NCI-H524 (cell line): Measurements from ENCODE around the gene ITPA.
"Not testable (repeated sequence)": the region's sequence is repeated elsewhere in the genome, so short reads cannot be mapped to it uniquely, and the experiment has no call there.

Experiments
- DNase-seq, 2 experiments: peaks; one replicate each; lab custom pipeline; 2025; lab: John Stamatoyannopoulos, UW

ITPA gene

DNA sequence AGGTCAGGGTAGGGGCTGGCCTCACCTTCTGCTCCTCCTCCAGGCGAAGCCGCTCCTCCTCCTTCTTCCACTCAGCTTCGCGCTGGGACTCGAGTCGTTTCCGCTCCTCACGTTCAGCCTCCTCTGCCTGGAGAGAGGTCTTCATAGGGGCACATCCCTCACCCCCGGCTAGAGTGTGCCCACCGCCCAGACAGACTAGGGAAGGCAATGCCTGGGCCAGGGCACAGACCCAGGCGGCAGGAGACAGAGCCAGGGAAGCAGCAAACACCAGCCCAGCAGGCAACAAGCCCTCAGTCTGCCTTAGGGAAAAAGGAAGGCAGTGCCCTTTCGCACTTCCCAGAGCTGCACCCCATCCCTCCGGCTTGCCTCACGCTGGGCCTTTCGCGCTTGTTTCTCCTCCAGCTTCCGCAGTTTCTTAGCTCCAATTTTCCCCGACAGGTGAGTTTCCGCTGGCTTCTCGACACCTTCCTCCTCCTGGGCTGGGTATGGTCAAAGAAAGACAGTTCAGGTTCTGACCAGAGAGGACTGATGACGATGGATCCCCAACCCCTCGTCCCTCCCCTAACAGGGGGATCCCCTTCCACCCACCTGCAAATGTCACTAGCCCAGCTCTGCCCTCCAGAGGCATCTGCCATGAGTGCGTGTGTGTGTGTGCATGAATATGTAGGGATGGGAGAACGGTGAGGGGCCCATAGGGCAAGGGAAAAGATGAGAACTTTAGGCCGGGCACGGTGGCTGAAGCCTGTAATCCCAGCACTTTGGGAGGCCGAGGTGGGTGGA is 9.1 kb upstream of the ITPA start:
- no peak for DNase-seq

DNA sequence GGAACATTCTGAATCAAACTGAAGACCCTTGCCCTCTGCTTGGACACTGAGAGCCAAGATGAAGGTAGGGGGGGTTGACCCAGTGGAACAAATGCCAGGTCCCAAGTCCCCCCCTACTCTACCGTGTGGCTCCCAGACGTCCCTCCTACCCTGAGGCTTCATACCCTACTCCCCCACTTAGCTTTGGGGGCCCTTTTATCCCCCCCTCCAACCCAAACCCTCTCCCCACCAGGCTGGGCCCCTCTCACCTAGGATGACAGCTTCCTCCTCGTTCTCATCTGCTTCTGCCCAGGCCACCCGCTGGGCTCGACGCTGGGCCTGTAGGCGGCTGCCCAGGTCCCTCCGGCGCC is 6.4 kb upstream of the ITPA start:
- no peak for DNase-seq

DNA sequence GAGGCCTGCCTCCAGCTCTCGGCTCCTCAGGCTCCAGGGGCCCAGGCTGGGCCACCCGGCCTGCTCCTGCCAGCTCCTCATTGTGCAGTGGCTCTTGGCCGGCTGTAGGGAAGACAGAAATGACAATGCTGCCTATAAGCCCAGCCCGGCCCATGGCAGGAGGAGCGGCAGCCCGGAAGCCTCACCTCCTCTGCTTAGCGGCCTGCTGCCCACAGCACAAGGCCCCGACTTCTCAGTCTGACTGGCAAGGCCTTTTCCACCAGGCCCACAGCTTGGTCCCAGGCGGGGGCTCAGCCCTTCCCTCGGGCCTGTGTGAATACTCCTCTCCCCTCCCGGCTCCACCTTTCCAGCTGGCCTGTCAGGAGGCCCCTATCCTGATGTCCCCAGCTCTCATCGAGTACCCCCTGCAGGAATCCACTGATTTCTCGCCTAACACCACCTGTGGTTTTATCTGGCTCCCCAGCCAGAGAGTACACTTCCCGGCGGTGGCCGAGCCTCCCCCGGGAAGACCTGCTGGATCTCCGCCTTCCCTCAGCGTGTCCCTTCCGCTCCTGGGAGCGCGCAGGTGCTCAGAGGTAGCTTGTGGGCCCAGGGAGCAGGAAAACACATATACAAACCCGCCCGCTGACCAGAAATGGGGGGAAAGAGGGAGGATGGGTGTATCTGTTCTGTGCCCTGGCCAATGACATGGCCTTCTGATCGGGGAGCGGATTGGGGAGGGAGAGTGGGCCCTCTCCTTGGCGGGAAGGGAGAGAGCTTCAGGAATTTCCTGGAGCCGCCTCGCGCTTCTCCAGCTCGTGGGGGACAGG is 5.8 kb upstream of the ITPA start:
- DNase-seq = peak in 1 of 2 experiments; percentile 50

DNA sequence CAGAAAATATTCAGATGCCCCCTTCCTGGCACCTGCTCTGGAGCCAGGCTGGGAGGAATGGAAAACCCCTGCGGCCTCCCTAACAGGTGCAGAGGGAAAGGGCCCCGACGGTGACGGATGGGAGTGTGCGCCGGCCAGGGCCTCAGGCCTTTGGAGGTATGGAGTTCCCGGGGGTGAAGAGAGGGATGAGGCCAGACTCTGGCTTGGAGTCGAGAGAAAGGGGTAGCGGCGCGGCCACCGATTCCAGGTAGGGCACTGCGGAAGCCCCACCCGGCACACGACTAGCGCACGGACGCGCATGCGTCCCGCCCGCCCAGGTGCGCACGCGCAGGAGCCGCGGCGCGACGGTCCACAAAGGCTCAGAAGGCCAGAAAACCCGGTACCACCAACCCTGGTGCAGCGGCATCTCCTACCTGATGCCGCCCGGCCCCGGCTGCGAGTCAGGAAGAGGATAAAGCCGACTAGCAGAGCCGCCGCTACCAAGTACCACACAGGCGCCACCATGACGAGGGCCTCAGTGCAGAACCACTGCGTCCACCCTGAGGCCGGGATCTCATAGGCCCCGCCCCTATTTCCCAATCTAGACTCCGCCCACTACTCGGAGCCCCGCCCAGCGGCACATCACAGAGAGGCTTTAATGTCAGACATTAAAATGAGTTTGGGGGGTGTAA is 5.0 kb upstream of the ITPA start, which contains the start of gene DDRGK1:
DDRGK1 (minus strand) TSS at position 559 of the 671 bp plus-strand sequence; CDS start at position 504, 55 bp downstream.
- peak; percentile 78 to 87 for DNase-seq

DNA sequence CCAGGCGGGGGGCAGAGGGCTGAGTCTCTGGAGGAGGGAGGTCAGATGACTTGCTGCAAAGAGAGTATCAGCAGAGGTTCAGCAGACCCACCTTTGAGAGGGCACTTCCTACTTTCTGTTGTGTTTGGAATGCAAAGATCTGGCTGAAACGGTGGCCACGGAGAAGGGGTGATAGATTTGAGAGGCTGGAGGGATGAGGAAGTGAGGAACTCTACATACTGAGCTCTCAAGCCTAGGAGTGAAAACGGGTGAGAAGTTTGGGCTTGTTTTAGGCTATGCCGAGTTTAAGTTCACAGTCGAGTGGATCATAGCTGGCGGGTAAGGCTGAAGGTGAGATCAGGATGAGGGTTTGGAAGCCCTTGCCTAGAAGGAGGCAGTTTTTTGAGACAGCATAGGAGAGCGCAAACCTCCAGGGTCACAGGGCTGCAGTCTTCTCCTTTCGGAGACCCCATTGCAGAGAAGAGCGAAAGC is 477 bp upstream of the ITPA start:
- DNase-seq = no peak

DNA sequence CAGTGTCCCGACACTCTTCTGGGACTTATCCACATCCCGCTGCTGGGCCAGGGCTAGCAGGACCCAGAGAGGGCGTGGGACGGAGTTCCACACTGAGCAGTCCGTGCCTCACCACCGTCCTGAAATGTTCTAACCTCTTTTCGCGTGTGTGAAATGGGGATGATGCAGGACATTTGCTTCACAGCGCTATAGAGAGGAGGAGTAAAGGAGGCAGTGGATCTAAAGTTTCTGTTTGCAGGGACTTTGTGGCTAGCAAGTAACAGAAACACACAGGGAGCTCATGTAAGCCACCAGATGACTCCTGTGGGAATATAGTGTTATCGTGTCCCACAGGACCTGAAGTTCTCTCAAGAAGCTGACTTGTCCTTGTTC is 634 bp downstream of the ITPA start:
- DNase-seq = no peak

DNA sequence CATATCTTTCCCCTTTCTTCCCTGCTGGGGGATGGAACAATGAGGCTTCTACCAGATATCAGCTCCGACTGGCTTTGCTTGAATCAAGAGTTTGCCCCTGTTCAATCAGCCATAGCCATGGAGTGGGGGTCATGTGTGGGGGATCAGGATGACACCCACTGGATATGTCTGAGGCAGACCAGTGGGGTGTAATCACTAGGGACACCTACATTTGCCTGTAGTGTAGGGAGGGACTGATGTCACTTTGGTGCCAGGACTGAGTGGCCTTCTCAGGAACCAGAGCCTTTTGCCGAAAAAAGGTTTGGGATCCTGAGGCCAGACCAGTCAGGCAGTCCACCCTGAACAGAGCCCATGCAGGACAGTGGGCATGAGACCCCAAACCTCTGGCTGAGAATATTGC is 1.0 kb downstream of the ITPA start:
- DNase-seq = no peak

DNA sequence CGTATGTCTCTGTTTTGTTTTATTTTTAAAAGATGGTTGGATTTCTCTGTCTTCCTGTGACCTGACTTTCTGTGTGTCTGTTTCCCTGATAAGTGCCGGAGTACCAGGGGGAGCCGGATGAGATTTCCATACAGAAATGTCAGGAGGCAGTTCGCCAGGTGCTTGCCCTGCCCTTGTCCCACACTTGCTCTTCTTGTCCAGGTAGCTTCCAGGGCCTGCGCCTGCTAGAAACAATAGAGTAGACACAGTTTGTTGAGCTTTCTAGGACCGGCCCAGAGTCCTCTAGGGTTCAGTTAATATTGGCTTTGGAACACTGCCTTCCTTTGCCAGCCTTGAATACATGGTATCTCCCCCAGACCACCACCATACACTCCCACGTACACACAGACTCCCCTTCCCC is 3.9 kb downstream of the ITPA start:
- no peak for DNase-seq

DNA sequence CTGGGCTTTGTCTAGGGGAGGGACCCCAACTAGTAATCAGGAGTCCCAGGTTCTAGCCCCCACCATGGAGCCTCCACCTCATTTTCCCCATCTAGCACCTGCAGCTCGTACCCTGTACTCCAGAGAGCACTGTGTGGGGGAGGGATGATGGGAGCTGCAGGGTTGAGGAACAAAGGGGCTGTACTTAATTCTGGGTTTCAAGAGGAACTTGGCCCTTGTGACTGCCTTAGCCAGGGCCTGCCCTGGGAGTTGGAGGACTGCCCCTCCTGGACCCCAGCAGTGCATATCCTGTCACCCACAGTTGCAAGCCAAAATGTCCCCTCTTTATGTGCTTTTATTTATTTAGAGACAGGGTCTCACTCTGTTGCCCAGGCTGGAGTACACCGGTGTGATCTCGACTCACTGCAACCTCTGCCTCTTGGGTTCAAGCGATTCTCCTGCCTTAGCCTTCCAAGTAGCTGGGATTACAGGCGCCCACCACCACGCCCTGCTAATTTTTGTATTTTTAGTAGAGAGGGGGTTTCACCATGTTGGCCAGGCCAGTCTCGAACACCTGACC is 6.1 kb downstream of the ITPA start:
- not testable (repeated sequence) for DNase-seq

DNA sequence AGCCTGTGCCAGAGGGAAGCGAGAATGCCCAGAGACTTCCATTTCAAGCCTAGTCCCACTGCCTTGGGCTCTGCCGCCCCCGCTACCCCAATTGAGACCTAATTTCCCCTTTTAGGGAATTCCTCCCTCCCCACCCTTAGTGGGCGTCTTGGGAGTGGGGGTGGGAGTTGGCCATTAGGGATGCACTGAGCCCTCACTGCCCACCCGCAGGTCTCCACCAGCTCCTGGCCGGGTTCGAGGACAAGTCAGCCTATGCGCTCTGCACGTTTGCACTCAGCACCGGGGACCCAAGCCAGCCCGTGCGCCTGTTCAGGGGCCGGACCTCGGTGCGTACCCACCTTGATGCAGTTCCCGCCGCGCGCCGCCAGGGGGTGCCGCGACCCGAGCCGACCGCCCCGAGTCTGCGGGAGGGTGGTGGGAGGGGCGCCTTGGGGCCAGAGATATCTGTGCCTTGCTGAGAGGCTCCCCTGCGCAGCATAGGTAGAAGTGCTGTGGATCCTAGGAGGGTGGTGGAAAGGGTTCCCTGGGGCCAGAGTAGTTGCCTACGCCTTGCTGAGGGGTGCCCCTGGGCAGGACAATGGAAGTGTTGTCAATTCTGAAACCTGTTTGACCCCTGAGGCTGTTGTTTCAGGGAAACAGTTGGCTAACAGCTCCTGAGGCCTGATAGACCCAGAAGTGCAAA is 9.2 kb downstream of the ITPA start:
- peak in 1 of 2 experiments; percentile 33 for DNase-seq

DNA sequence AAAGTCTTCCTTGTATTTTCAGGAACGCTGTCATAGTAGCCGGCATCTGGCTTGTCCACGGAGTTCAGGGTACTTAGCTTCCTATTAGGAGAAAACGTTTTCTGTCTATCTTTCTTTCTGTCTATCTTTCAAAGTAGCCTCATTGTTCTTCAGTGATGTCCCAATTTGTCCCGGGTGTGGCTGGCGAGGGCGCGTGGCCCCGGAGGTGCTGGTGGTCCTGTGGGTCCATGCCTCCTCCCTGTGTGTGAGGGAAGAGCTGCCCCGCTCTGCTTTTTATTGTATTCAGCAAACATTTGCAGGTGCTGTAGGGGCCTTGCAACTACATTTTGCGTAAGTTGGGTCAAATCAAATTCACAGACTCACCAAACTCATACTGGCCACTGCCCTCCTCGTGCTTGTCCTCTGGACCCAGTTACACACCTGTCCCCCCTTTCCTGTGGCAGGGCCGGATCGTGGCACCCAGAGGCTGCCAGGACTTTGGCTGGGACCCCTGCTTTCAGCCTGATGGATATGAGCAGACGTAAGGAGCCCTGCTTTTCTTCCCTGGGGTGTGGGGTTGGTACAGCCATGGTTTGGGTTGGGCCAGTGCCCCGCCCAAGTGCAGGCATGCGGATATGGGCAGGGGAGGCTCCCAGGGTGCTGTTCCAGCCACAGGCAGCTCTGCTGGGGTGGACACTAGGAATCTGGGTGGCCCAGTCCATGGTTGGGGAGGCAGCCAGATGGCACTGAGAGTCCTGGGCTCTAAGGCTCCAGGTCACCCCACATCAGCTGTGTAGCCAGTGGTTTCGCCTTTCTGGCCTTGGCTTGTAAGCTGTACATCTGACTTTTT is 12.3 kb downstream of the ITPA start:
- no peak for DNase-seq

DNA sequence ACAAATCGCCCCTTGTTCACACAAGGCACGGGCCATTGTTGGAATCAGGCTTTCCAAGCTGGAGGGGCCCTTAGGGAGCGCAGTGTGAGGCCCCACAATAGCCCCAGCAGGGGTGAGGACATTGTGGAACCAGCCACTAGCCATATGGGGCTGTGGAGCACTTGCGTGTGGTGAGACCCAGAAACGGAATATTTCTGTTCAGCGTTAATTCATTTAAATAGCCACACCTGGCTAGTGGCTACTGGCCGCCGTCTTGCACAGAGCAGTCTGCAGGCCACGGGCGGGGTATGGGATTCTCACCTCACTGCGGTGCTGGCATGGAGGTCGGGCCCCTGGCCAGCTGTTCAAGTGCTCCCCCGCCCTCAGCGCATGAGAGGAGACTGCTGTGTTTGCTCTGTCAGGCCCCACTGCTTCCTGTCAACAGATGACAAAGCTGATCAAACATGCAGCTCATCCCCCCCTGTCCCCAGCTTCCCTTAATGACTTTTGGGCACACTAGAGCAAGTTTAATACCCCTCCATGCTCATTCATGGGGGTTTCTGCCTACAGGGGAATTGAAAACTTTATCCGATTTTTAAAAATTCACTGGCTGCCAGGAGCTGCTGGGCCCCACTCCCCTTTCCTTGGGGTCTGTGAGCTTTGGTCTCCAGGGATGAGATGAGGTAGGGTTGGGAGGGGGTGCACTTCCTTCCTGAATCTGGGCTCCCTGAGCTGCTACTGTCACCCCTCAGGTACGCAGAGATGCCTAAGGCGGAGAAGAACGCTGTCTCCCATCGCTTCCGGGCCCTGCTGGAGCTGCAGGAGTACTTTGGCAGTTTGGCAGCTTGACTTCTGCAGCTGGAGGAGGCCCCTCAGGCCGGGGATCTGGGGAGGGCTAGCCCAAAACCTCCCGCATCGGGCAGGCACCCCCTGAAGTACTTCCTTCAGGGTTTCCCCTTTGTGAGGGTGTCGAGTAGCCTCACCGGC is 13.6 kb downstream of the ITPA start:
- DNase-seq = no peak

DNA sequence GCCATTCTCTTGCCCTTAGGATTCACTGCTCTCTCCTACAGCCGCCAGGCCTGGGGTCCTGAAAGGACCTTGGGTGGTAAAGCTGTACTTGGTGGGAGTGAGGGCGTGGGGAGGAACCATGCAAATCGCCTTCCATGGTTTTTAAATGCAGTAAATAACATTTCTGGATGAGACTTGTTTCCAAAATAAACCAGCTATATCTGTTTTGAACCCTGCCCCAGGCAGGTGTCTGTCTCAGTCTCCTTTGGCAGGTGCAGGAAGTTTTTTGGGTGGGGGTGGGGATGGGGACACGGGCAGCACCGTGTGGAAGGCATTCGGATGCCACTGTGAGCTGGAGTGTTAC is 14.3 kb downstream of the ITPA start:
- DNase-seq = no peak

DNA sequence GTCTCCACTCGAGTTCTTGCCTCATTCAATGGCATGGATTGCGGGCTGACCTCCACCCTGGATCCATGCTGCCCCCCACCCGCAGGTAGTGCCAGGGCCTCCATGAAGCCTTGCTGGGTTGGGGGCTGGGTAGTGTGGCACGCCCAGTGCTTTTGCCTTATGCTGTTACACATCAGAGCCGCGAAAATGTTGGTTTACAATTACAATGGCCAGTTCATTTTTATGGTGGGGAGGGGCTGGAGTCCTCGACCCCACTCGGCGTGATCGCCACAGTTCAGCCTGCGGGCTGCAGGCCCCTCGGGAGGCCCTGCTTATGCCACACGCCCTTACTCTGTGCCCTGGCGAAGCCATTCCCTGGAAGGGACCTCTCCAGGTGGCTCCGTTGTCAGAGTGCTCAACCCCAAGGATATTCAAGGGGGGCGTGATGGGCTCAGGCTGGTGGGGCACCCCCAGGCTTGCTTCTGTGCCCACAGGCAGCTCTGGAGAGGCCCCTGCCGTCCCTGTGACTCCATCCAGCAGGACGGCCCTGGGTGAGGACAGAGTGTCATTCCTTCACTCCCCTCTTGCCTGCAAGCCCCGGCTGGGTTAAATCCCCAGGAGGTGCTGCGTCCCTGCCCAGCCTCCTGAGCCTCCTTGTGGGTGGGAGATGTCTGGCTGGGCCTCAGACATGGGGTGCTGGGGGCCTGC is 14.8 kb downstream of the ITPA start:
- DNase-seq = no peak

DNA sequence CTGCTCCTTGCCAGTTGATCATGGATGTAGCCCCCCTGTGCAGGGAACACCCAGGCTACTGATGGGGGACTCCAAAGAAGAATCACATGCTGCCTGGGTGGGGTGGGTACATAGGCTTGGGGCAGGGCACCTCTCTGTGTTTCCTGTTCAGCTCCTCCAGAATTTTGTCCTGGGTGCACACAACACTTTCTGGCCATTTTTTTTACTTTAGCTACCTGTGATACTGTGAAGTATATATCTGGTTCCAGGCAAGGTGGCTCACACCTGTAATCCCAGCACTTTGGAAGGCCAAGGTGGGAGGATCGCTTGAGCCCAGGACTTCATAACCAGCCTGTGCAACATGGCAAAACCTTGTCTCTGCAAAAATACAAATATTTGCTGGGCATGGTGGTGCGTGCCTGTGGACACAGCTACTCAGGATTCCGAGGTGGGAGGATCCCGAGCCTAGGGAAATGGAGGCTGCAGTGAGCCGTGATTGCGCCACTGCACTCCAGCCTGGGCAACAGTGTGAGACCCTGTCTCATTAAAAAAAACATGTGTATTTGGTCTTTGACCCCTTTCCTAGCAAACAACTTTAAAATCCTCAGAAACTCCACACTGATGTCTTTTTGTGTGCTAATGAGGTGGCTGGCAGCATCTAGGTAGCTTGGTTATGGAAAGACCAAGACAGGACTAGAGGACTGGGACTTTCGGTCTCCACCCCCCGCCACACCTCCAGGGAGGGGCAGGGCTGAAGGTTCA is 15.6 kb downstream of the ITPA start:
- no peak for DNase-seq

DNA sequence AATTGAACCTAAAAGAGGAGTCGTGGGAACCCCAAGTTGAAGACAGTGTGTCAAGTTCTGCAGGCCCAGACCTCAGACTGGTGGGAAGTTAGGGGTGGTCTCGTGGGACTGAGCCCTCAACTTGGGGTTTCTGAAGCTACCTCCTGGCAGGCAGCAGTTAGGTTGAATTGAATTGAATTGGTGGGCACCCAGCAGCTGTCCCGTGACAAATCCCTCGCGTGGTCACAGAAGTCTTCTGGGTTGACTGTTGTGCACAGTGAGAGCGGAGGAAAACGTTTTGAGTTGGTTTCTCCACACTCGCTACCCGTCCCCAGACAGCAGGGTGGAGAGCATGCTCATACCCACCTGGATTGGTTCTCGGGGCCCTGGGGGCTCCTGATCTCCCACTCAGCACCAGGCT is 16.8 kb downstream of the ITPA start:
- DNase-seq = no peak

DNA sequence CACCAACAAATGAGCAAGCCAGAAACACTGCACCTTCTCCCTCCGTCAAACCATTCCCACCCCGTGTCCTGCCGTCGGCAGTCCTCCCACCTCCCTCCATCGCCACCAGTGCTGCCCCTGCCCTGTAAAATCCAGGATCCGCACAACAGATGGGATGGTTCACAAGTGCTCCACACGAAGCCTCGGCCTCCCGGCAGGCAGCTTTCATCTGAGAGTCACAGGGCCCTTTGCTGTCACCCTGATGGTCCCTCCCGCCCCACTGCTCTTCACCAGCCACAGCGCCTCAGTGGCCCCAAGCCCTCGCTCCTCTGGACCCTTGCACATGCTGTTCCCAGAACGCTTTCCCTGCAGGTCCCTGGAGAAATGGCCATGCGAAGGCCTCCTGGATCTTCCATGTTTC is 17.6 kb downstream of the ITPA start:
- peak in 1 of 2 experiments; percentile 24 for DNase-seq

DNA sequence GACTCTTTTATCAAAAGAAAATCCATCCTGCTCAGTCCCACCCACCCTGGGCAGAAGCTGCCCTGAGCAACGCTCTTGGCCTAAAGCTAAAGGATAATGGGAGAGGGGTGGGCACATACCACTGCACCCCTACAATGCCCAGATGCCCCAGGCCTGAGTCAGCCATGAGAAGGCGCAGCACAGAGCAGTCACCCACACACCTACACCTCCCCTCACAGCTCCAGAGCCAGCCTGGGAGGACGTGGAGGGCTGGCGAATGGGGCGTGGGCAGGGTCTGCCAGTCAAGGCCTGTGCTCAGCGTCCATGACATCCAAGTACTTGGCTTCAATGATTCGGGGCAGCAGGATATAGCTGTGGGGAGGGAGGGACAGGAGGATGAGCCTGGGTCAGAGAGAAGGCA is 18.2 kb downstream of the ITPA start:
- DNase-seq = no peak
